Liver (tissue), 9 donors: Measurements from ENCODE around the gene PFN1. TPM values are rescaled to one million over a fixed set of nuclear protein-coding genes. Genes with fewer than 3 reads are reported as not detected.

ENCODE experiments used
- DNase-seq: peaks from one replicate; pipeline ENCODE4 v3.0.0-alpha.2; 2017; ENCODE audit warnings: low spot score
- H3K27ac ChIP-seq, 2 donors: one replicate each; pipeline ENCODE4 v1.7.0; 2013; ENCODE audit warnings: inconsistent platforms in 2 of 2, low read length in 2 of 2, control low read depth in 1 of 2, low read depth in 1 of 2, mild to moderate bottlenecking in 1 of 2
- H3K27me3 ChIP-seq, 4 donors: one replicate each; pipeline versions ENCODE4 v1.6.1 to v1.7.0; 2013; ENCODE audit warnings: low read length in 3 of 4, inconsistent platforms in 1 of 4, mild to moderate bottlenecking in 1 of 4, moderate library complexity in 1 of 4; ENCODE audit not compliant: control insufficient read depth in 4 of 4, insufficient read depth in 4 of 4
- H3K36me3 ChIP-seq, 4 donors: one replicate each; pipeline versions ENCODE4 v1.6.1 to v1.7.0; 2013; ENCODE audit warnings: low read length in 3 of 4, mild to moderate bottlenecking in 3 of 4, low read depth in 1 of 4, moderate library complexity in 1 of 4; ENCODE audit not compliant: control insufficient read depth in 4 of 4, insufficient read depth in 3 of 4
- H3K4me1 ChIP-seq, 4 donors: one replicate each; pipeline versions ENCODE4 v1.6.1 to v1.7.0; 2013; ENCODE audit warnings: low read length in 3 of 4, mild to moderate bottlenecking in 3 of 4, moderate library complexity in 1 of 4; ENCODE audit not compliant: control insufficient read depth in 4 of 4, insufficient read depth in 4 of 4
- H3K4me3 ChIP-seq, 3 donors: one replicate each; pipeline versions ENCODE4 v1.6.1 to v1.7.0; 2013; ENCODE audit warnings: low read length in 3 of 3, control low read depth in 1 of 3, low read depth in 1 of 3, mild to moderate bottlenecking in 1 of 3
- H3K9ac ChIP-seq, 2 donors: one replicate each; pipeline ENCODE4 v1.7.0; 2013; ENCODE audit warnings: low read length in 2 of 2, mild to moderate bottlenecking in 2 of 2, moderate library complexity in 2 of 2, control low read depth in 1 of 2, low read depth in 1 of 2
- H3K9me3 ChIP-seq, 4 donors: one replicate each; pipeline versions ENCODE4 v1.6.1 to v1.7.0; 2013; ENCODE audit warnings: low read length in 3 of 4; ENCODE audit not compliant: control insufficient read depth in 4 of 4
- EGR1 ChIP-seq, 2 donors: IDR thresholded peaks; 2 replicates each; pipeline ENCODE4 v1.6.1; 2016 to 2018; ENCODE audit warnings: antibody characterized with exemption in 2 of 2, low read depth in 2 of 2
- FOXA1 ChIP-seq: IDR thresholded peaks from 2 replicates; pipeline ENCODE4 v1.6.1; 2016; ENCODE audit warnings: antibody characterized with exemption
- FOXA2 ChIP-seq: IDR thresholded peaks from 2 replicates; pipeline ENCODE4 v1.6.1; 2016; ENCODE audit warnings: antibody characterized with exemption
- GABPA ChIP-seq, 2 donors: IDR thresholded peaks in 1 of 2; conservative IDR thresholded peaks in 1 of 2; 2 replicates each; pipeline ENCODE4 v1.6.1; 2016; ENCODE audit warnings: antibody characterized with exemption in 2 of 2, mild to moderate bottlenecking in 1 of 2, moderate library complexity in 1 of 2
- HNF4A ChIP-seq, 2 donors: conservative IDR thresholded peaks; 2 replicates each; pipeline ENCODE4 v1.6.1; 2016; ENCODE audit warnings: antibody characterized with exemption in 2 of 2, mild to moderate bottlenecking in 2 of 2
- HNF4G ChIP-seq: IDR thresholded peaks from 2 replicates; pipeline ENCODE4 v1.6.1; 2016; ENCODE audit warnings: antibody characterized with exemption
- JUND ChIP-seq, 2 donors: IDR thresholded peaks; 2 replicates each; pipeline ENCODE4 v1.6.1; 2016; ENCODE audit warnings: antibody characterized with exemption in 2 of 2
- NR2F2 ChIP-seq: IDR thresholded peaks from 2 replicates; pipeline ENCODE4 v1.6.1; 2016; ENCODE audit warnings: antibody characterized with exemption
- RAD21 ChIP-seq, 2 donors: IDR thresholded peaks; 2 replicates each; pipeline ENCODE4 v1.6.1; 2016; ENCODE audit warnings: antibody characterized with exemption in 2 of 2, mild to moderate bottlenecking in 2 of 2
- REST ChIP-seq: IDR thresholded peaks from 2 replicates; pipeline ENCODE4 v1.6.1; 2016; ENCODE audit warnings: antibody characterized with exemption, mild to moderate bottlenecking
- RXRA ChIP-seq, 2 donors: IDR thresholded peaks; 2 replicates each; pipeline ENCODE4 v1.6.1; 2017 to 2018; ENCODE audit warnings: antibody characterized with exemption in 2 of 2, mild to moderate bottlenecking in 1 of 2
- SP1 ChIP-seq: IDR thresholded peaks from 2 replicates; pipeline ENCODE4 v1.6.1; 2018; ENCODE audit warnings: antibody characterized with exemption, mild to moderate bottlenecking
- TAF1 ChIP-seq: conservative IDR thresholded peaks from 2 replicates; pipeline ENCODE4 v1.6.1; 2016; ENCODE audit warnings: antibody characterized with exemption, mild to moderate bottlenecking
- YY1 ChIP-seq: IDR thresholded peaks from 2 replicates; pipeline ENCODE4 v1.6.1; 2016; ENCODE audit warnings: antibody characterized with exemption, mild to moderate bottlenecking
- WGBS: extraction: QIAGEN DNeasy Blood & Tissue Kit; methylation state at CpG from one replicate; pipeline ENCODE4 v1.1.7; 2013; 5-methylcytosine and 5-hydroxymethylcytosine counted together
- polyA plus RNA-seq, 2 donors: library from polyadenylated mRNA; stranded (reverse) in 1 of 2; unstranded in 1 of 2; fragments of 200-250 nt in 1 of 2; fragments of >200 nt in 1 of 2; fragmentation: Nextera tagmentation in 1 of 2; extraction: Ambion mirVana in 1 of 2; gene quantifications; one replicate each; pipeline versions ENCODE4 v1.2.1 to v1.2.3, GENCODE V29; 2013 to 2015
- total RNA-seq, 2 donors: library from RNA; depleted of rRNA; stranded (reverse); fragments of >200 nt; gene quantifications; one replicate each; pipeline ENCODE4 v1.2.3, GENCODE V29; 2014
- TF ChIP-seq, protein P1 (sequence below): fragments of 150-350 bp; IDR thresholded peaks from 2 replicates; pipeline ENCODE4 v1.5.1; 2017; ENCODE audit warnings: improper control_type of control experiment, low read depth, low read length; ENCODE audit not compliant: missing input control
- TF ChIP-seq, protein P2 (sequence below): IDR thresholded peaks from 2 replicates; pipeline ENCODE4 v1.6.1; 2016; ENCODE audit warnings: antibody characterized with exemption
- TF ChIP-seq, protein P3 (sequence below): IDR thresholded peaks from 2 replicates; pipeline ENCODE4 v1.6.1; 2016; ENCODE audit warnings: antibody characterized with exemption
- TF ChIP-seq, protein P4 (sequence below): IDR thresholded peaks from 2 replicates; pipeline ENCODE4 v1.6.1; 2016; ENCODE audit warnings: antibody characterized with exemption
- donor health status: healthy.
- donor health status: healthy.
- donor health status: healthy.
- donor health status: healthy.
- donor health status: healthy.

Gene PFN1
- total and polyA plus RNA-seq, 4 donors, result 150 to 672 (median 580) TPM

GRCh38 chr17:4997302-4998026 lies 49.1 kb upstream of the PFN1 start, which contains the start of the genes INCA1 and KIF1C:
TSS of gene INCA1 (minus strand) at chr17:4997522. CDS start at chr17:4994437, 3,085 bp downstream.
TSS of gene KIF1C (plus strand) at chr17:4997950. CDS start at chr17:5000247, 2,297 bp downstream.
- under 1% methylated on average over 93 of the region's 93 CpGs for WGBS
- peak within 1 kb of the TSS; percentile 88 to 89 for H3K27ac ChIP-seq
- no peaks in the 10 kb centered on the region for H3K27me3 ChIP-seq
- H3K9ac ChIP-seq, result peak within 1 kb of the TSS; percentile 71 to 73
- TF ChIP-seq EGR1 (IDR thresholded peaks at IDR 0.05; ENCODE audit: low read depth in 2 of 2) (no peak), RXRA (IDR thresholded peaks at IDR 0.05) (peak in 1 of 2 donors; percentile 9), YY1 (no peak), REST (peak; percentile 69), TAF1 (no peak), RAD21 (IDR thresholded peaks at IDR 0.05) (peak in 1 of 2 donors; percentile 32), NR2F2 (no peak), FOXA2 (no peak), HNF4A (conservative IDR thresholded peaks at IDR 0.05) (no peak), JUND (IDR thresholded peaks at IDR 0.05) (no peak), HNF4G (no peak), SP1 (peak; percentile 48), FOXA1 (no peak), GABPA (IDR thresholded peaks at IDR 0.05 in 1 of 2, conservative IDR thresholded peaks at IDR 0.05 in 1 of 2) (no peak)
- TF ChIP-seq, protein P1, sequence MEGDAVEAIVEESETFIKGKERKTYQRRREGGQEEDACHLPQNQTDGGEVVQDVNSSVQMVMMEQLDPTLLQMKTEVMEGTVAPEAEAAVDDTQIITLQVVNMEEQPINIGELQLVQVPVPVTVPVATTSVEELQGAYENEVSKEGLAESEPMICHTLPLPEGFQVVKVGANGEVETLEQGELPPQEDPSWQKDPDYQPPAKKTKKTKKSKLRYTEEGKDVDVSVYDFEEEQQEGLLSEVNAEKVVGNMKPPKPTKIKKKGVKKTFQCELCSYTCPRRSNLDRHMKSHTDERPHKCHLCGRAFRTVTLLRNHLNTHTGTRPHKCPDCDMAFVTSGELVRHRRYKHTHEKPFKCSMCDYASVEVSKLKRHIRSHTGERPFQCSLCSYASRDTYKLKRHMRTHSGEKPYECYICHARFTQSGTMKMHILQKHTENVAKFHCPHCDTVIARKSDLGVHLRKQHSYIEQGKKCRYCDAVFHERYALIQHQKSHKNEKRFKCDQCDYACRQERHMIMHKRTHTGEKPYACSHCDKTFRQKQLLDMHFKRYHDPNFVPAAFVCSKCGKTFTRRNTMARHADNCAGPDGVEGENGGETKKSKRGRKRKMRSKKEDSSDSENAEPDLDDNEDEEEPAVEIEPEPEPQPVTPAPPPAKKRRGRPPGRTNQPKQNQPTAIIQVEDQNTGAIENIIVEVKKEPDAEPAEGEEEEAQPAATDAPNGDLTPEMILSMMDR, result peak; percentile 23
- TF ChIP-seq, protein P2, sequence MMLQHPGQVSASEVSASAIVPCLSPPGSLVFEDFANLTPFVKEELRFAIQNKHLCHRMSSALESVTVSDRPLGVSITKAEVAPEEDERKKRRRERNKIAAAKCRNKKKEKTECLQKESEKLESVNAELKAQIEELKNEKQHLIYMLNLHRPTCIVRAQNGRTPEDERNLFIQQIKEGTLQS, result no peak
- TF ChIP-seq, protein P3, sequence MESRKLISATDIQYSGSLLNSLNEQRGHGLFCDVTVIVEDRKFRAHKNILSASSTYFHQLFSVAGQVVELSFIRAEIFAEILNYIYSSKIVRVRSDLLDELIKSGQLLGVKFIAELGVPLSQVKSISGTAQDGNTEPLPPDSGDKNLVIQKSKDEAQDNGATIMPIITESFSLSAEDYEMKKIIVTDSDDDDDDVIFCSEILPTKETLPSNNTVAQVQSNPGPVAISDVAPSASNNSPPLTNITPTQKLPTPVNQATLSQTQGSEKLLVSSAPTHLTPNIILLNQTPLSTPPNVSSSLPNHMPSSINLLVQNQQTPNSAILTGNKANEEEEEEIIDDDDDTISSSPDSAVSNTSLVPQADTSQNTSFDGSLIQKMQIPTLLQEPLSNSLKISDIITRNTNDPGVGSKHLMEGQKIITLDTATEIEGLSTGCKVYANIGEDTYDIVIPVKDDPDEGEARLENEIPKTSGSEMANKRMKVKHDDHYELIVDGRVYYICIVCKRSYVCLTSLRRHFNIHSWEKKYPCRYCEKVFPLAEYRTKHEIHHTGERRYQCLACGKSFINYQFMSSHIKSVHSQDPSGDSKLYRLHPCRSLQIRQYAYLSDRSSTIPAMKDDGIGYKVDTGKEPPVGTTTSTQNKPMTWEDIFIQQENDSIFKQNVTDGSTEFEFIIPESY, result no peak
- TF ChIP-seq, protein P4, sequence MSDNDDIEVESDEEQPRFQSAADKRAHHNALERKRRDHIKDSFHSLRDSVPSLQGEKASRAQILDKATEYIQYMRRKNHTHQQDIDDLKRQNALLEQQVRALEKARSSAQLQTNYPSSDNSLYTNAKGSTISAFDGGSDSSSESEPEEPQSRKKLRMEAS, result peak; percentile 33
- peaks cover 6 to 15% (median 11%) of the 10 kb centered on the region in 4 donors for H3K36me3 ChIP-seq
- H3K4me3 ChIP-seq, result peak within 1 kb of the TSS; percentile 77 to 88 (median 86)
- peaks cover 5 to 34% (median 26%) of the 10 kb centered on the region in 4 donors for H3K4me1 ChIP-seq
- peak; percentile 94 for DNase-seq
- no peaks in the 10 kb centered on the region for H3K9me3 ChIP-seq
